SK-N-SH (cell line): ENCODE results near the gene HID1. TPM values are rescaled to one million over a fixed set of nuclear protein-coding genes. Genes with fewer than 3 reads are reported as not detected.

ENCODE experiments used
- CTCF ChIA-PET: fragments of 300-600, 350-600 bp; formaldehyde crosslinking; extraction: SDS; loops from one replicate; lab custom pipeline; 2021; lab: Yijun Ruan, JAX
- POLR2A ChIA-PET: fragments of 350-600 bp; sonication (Branson Sonifier 250); formaldehyde crosslinking; extraction: SDS; loops from one replicate; lab custom pipeline; 2020; ENCODE audit warnings: antibody characterized with exemption, inconsistent platforms; lab: Yijun Ruan, JAX
- DNase-seq: peaks from one replicate; pipeline ENCODE4 v3.0.0; 2012
- H2AFZ ChIP-seq: fragments of 200-600 bp; sonication (generic); 2 replicates; pipeline ENCODE4 v1.8.1; 2016; ENCODE audit warnings: antibody characterized with exemption, mild to moderate bottlenecking, low read depth
- H3F3A ChIP-seq: fragments of 200-600 bp; sonication (generic); replicated peaks from 2 replicates; pipeline ENCODE3; 2016; ENCODE audit warnings: antibody characterized with exemption, mild to moderate bottlenecking; ENCODE audit not compliant: insufficient read depth
- H3K27ac ChIP-seq, 2 experiments: fragments of 200-500 bp in 1 of 2; fragments of 200-600 bp in 1 of 2; sonication (Bioruptor generic) in 1 of 2; sonication (generic), shearing (Covaris generic) in 1 of 2; 2 replicates each; pipeline versions ENCODE4 v1.5.1 to v1.6.1; 2014 to 2016; ENCODE audit warnings: low read depth in 2 of 2, inconsistent platforms in 1 of 2, low read length in 1 of 2, mild to moderate bottlenecking in 1 of 2, mixed read lengths in 1 of 2
- H3K27me3 ChIP-seq: fragments of 200-600 bp; sonication (generic), shearing (Covaris generic); 2 replicates; pipeline ENCODE4 v1.6.1; 2016; ENCODE audit warnings: mixed run types; ENCODE audit not compliant: insufficient read depth
- H3K36me3 ChIP-seq, 2 experiments: fragments of 200-500 bp in 1 of 2; fragments of 200-600 bp in 1 of 2; sonication (Bioruptor generic) in 1 of 2; sonication (generic) in 1 of 2; replicated peaks in 1 of 2; 2 replicates each; pipeline versions ENCODE3 to v1.5.1; 2014 to 2016; ENCODE audit warnings: low read length in 1 of 2, mild to moderate bottlenecking in 1 of 2; ENCODE audit not compliant: insufficient read depth in 2 of 2, control insufficient read depth in 1 of 2
- H3K4me1 ChIP-seq, 2 experiments: fragments of 200-500 bp in 1 of 2; fragments of 200-600 bp in 1 of 2; sonication (Bioruptor generic) in 1 of 2; sonication (generic), shearing (Covaris generic) in 1 of 2; 2 replicates each; pipeline versions ENCODE4 v1.5.1 to v1.6.1; 2014 to 2016; ENCODE audit warnings: low read depth in 1 of 2, low read length in 1 of 2, mixed run types in 1 of 2; ENCODE audit not compliant: insufficient read depth in 2 of 2, control insufficient read depth in 1 of 2
- H3K4me2 ChIP-seq: fragments of 200-600 bp; sonication (generic), shearing (Covaris generic); 2 replicates; pipeline ENCODE4 v1.6.1; 2017; ENCODE audit warnings: mixed run types
- H3K4me3 ChIP-seq, 2 experiments: fragments of 200-500 bp in 1 of 2; fragments of 200-600 bp in 1 of 2; sonication (Bioruptor generic) in 1 of 2; sonication (generic), shearing (Covaris generic) in 1 of 2; 2 replicates each; pipeline versions ENCODE4 v1.5.1 to v1.8.1; 2014 to 2016; ENCODE audit warnings: low read depth in 2 of 2, inconsistent platforms in 1 of 2, low read length in 1 of 2, mild to moderate bottlenecking in 1 of 2, mixed read lengths in 1 of 2, moderate library complexity in 1 of 2
- H3K79me2 ChIP-seq: fragments of 200-600 bp; sonication (generic); 2 replicates; pipeline ENCODE4 v1.8.1; 2017; ENCODE audit warnings: mild to moderate bottlenecking; ENCODE audit not compliant: insufficient read depth
- H3K9ac ChIP-seq: fragments of 200-600 bp; sonication (generic); 2 replicates; pipeline ENCODE4 v1.6.1; 2017; ENCODE audit warnings: mixed run types
- H3K9me2 ChIP-seq: fragments of 200-600 bp; sonication (generic); 2 replicates; pipeline ENCODE4 v1.6.1; 2017; ENCODE audit warnings: mixed run types
- H3K9me3 ChIP-seq: fragments of 200-600 bp; sonication (generic); 2 replicates; pipeline ENCODE4 v1.6.1; 2017; ENCODE audit warnings: mixed run types, mild to moderate bottlenecking, moderate library complexity
- H4K20me1 ChIP-seq: fragments of 200-600 bp; sonication (generic); 2 replicates; pipeline ENCODE4 v1.6.1; 2017; ENCODE audit warnings: mild to moderate bottlenecking, mixed run types; ENCODE audit not compliant: insufficient read depth
- ELF1 ChIP-seq: IDR thresholded peaks from 2 replicates; pipeline ENCODE4 v1.4.0; 2012
- EP300 ChIP-seq, 2 experiments: IDR thresholded peaks; 2 replicates each; pipeline versions ENCODE4 v1.4.0 to v1.6.1; 2012; ENCODE audit warnings: borderline replicate concordance in 1 of 2, low read depth in 1 of 2, low read length in 1 of 2
- EZH2phosphoT487 ChIP-seq: fragments of 200-600 bp; sonication (generic); IDR thresholded peaks from 2 replicates; pipeline ENCODE4 v1.6.1; 2017; ENCODE audit warnings: low read depth, mixed run types, mild to moderate bottlenecking, antibody characterized with exemption, moderate library complexity, borderline replicate concordance
- FOSL2 ChIP-seq: IDR thresholded peaks from 2 replicates; pipeline ENCODE4 v1.4.0; 2012; ENCODE audit warnings: low read depth, mild to moderate bottlenecking, moderate library complexity, borderline replicate concordance
- GATA2 ChIP-seq: sonication (generic); formaldehyde crosslinking; IDR thresholded peaks from 2 replicates; pipeline ENCODE4 v1.5.0; 2020; ENCODE audit warnings: mild to moderate bottlenecking, missing genetic modification reagents
- RXRA ChIP-seq: IDR thresholded peaks from 2 replicates; pipeline ENCODE4 v1.4.0; 2012; ENCODE audit warnings: low read depth, mild to moderate bottlenecking, borderline replicate concordance
- TEAD4 ChIP-seq: IDR thresholded peaks from 2 replicates; pipeline ENCODE4 v1.4.0; 2012; ENCODE audit warnings: mild to moderate bottlenecking, borderline replicate concordance; ENCODE audit not compliant: insufficient read depth
- USF1 ChIP-seq: IDR thresholded peaks from 2 replicates; pipeline ENCODE4 v1.4.0; 2012; ENCODE audit warnings: low read depth, borderline replicate concordance
- WGBS: methylation state at CpG from one replicate; pipeline ENCODE4 v1.1.6; 2017; ENCODE audit warnings: low lambda C conversion rate; 5-methylcytosine and 5-hydroxymethylcytosine counted together
- polyA plus RNA-seq, 3 experiments: library from polyadenylated mRNA; depleted of rRNA; stranded (reverse); fragments of >200 nt; gene quantifications; 2 replicates each; pipeline ENCODE4 v1.2.3, GENCODE V29; 2012
- TF ChIP-seq, protein P1 (sequence below): fragments of 150-350 bp; IDR thresholded peaks from 2 replicates; pipeline ENCODE4 v1.6.1; 2016; ENCODE audit warnings: mild to moderate bottlenecking, low read depth, low read length
- TF ChIP-seq, protein P2 (sequence below): fragments of 150-350 bp; IDR thresholded peaks from 2 replicates; pipeline ENCODE4 v1.6.1; 2017; ENCODE audit warnings: antibody characterized with exemption, low read length, low read depth, borderline replicate concordance
- TF ChIP-seq, protein P3 (sequence below): fragments of 200-600 bp; sonication (generic); IDR thresholded peaks from 2 replicates; pipeline ENCODE4 v1.6.1; 2017; ENCODE audit warnings: antibody characterized with exemption, mild to moderate bottlenecking, moderate library complexity

Gene HID1
- polyA plus RNA-seq, 1 of the 3 experiments (the other 2 are of a cell fraction), result 2.5 TPM

- H3K27ac ChIP-seq, result no peak overlapping the region
- no peaks in the 10 kb centered on the region for H3K79me2 ChIP-seq
- H3K9me2 ChIP-seq, result no peaks in the 10 kb centered on the region
- H3K36me3 ChIP-seq, result no peaks in the 10 kb centered on the region
- H3K4me1 ChIP-seq, result no peaks in the 10 kb centered on the region
- H3K9ac ChIP-seq, result no peak overlapping the region
- H3K9me3 ChIP-seq, result no peaks in the 10 kb centered on the region
- H2AFZ ChIP-seq, result no peak overlapping the region
- ChIA-PET CTCF (interaction anchor here (0.8 to 2.0 kb wide), 5 partner anchors 11 to 41 kb away, joined by 3 to 9 read pairs (median 5); partner anchors contain the start of genes OTOP2 and USH1G), POLR2A (interaction anchor here (0.7 kb wide), 1 partner anchor 23 kb away, joined by 3 read pairs; no protein-coding TSS in a partner anchor)
- H3K4me3 ChIP-seq, result no peak overlapping the region
- no peak for TF ChIP-seq ELF1
- TF ChIP-seq, protein P1, sequence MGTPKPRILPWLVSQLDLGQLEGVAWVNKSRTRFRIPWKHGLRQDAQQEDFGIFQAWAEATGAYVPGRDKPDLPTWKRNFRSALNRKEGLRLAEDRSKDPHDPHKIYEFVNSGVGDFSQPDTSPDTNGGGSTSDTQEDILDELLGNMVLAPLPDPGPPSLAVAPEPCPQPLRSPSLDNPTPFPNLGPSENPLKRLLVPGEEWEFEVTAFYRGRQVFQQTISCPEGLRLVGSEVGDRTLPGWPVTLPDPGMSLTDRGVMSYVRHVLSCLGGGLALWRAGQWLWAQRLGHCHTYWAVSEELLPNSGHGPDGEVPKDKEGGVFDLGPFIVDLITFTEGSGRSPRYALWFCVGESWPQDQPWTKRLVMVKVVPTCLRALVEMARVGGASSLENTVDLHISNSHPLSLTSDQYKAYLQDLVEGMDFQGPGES, result no peak
- TF ChIP-seq RXRA, result no peak
- TF ChIP-seq, protein P2, sequence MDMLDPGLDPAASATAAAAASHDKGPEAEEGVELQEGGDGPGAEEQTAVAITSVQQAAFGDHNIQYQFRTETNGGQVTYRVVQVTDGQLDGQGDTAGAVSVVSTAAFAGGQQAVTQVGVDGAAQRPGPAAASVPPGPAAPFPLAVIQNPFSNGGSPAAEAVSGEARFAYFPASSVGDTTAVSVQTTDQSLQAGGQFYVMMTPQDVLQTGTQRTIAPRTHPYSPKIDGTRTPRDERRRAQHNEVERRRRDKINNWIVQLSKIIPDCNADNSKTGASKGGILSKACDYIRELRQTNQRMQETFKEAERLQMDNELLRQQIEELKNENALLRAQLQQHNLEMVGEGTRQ, result no peak
- TF ChIP-seq, protein P3, sequence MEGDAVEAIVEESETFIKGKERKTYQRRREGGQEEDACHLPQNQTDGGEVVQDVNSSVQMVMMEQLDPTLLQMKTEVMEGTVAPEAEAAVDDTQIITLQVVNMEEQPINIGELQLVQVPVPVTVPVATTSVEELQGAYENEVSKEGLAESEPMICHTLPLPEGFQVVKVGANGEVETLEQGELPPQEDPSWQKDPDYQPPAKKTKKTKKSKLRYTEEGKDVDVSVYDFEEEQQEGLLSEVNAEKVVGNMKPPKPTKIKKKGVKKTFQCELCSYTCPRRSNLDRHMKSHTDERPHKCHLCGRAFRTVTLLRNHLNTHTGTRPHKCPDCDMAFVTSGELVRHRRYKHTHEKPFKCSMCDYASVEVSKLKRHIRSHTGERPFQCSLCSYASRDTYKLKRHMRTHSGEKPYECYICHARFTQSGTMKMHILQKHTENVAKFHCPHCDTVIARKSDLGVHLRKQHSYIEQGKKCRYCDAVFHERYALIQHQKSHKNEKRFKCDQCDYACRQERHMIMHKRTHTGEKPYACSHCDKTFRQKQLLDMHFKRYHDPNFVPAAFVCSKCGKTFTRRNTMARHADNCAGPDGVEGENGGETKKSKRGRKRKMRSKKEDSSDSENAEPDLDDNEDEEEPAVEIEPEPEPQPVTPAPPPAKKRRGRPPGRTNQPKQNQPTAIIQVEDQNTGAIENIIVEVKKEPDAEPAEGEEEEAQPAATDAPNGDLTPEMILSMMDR, result no peak
- no peak for TF ChIP-seq FOSL2
- no peak for TF ChIP-seq GATA2 (CRISPR knock-in tag)
- no peak for TF ChIP-seq USF1
- TF ChIP-seq EZH2phosphoT487, result no peak
- no peak for TF ChIP-seq TEAD4
- TF ChIP-seq EP300 (IDR thresholded peaks at IDR 0.05; ENCODE audit: borderline replicate concordance in 1 of 2, low read depth in 1 of 2, low read length in 1 of 2), result no peak
- no peak overlapping the region for H3K4me2 ChIP-seq
- WGBS, result 83% methylated on average over 9 of the region's 9 CpGs
- no peak for DNase-seq
- H3F3A ChIP-seq, result no peaks in the 10 kb centered on the region
- peaks cover 15% of the 10 kb centered on the region for H3K27me3 ChIP-seq
- no peaks in the 10 kb centered on the region for H4K20me1 ChIP-seq
Measured at GRCh38 chr17:74903034-74903433, 69.5 kb downstream of the HID1 start.
